ENCODE measurements around the gene INTS1. TPM values are rescaled to one million over a fixed set of nuclear protein-coding genes. Genes with fewer than 3 reads are reported as not detected.

The INTS1 gene
- total and polyA plus RNA-seq, 2 of the 4 experiments (the other 2 are of a cell fraction): 9.3 to 40.1 TPM

DNA sequence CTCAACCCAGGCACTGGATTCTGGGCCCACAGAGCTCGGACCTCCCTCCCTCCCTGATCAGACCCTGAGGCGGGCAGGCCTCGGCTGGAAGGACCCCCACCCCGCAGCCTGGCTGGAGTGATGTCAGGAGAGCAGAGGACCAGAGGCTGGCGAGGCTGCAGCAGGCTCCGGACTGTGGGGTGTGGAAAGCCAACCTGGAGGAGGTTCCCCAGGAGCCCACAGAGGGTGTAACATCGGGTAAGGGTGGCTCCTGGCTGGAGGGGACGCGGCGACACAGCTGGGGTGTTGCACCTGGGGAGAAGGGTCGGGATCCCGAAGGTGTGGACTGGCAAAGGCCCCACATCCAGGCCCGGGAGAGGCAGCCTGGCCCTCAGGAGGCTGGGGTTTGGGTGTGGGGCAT, 36.0 kb downstream of the INTS1 start:
- H2BK120ac ChIP-seq (ENCODE audit: low read depth, low read length): no peak overlapping the region
- no peak overlapping the region for H2AFZ ChIP-seq (replicated peaks; ENCODE audit: low read length, poor library complexity)
- peaks cover 6% of the 10 kb centered on the region for H3K4me1 ChIP-seq (ENCODE audit: control insufficient read depth, insufficient read depth, low read length)
- no peak overlapping the region for H4K5ac ChIP-seq (ENCODE audit: low read depth, low read length)
- POLR2A ChIA-PET (ENCODE audit: unreplicated experiment): no interaction called here
- H3K36me3 ChIP-seq (ENCODE audit: control insufficient read depth, insufficient read depth, low read length): peaks cover 33% of the 10 kb centered on the region; the same call in 1 of the 2 replicates
- CTCF ChIA-PET: no interaction called here
- dilution Hi-C loops (cut with HindIII; ENCODE audit: low sequenced_read_pairs, unreplicated experiment): no loop called here
- TF ChIP-seq MAFK (IDR thresholded peaks at IDR 0.05; ENCODE audit: low read depth, low read length): no peak
- TF ChIP-seq, protein P1, sequence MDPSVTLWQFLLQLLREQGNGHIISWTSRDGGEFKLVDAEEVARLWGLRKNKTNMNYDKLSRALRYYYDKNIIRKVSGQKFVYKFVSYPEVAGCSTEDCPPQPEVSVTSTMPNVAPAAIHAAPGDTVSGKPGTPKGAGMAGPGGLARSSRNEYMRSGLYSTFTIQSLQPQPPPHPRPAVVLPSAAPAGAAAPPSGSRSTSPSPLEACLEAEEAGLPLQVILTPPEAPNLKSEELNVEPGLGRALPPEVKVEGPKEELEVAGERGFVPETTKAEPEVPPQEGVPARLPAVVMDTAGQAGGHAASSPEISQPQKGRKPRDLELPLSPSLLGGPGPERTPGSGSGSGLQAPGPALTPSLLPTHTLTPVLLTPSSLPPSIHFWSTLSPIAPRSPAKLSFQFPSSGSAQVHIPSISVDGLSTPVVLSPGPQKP (IDR thresholded peaks at IDR 0.05; ENCODE audit: borderline replicate concordance, low read depth, low read length): no peak
- TF ChIP-seq FOS (IDR thresholded peaks at IDR 0.05; ENCODE audit: low read depth, low read length): no peak
- H3K4me3 ChIP-seq (ENCODE audit: insufficient read depth, low read depth, low read length): no peak overlapping the region
- 91% methylated on average over 8 of the region's 13 CpGs; no CpG with 5 or more reads in 1 of the 2 experiments for WGBS, 2 experiments (ENCODE audit: extremely low coverage in 2 of 2, insufficient read length in 1 of 2)
- in situ Hi-C loops (cut with MboI; ENCODE audit: low sequenced_read_pairs): no loop called here
- H4K20me1 ChIP-seq (ENCODE audit: insufficient read depth, low read length): no peaks in the 10 kb centered on the region
- H2AK5ac ChIP-seq (ENCODE audit: low read depth, low read length): no peak overlapping the region
- no peaks in the 10 kb centered on the region for H3K9me3 ChIP-seq (ENCODE audit: control insufficient read depth, insufficient read depth, low read length)
- ATAC-seq (ENCODE audit: low read depth) (no peak), DNase-seq (no peak)
- H3K27ac ChIP-seq (ENCODE audit: insufficient read depth, low read length): no peak overlapping the region
- H3K27me3 ChIP-seq (ENCODE audit: control insufficient read depth, insufficient read depth, low read length): no peaks in the 10 kb centered on the region
- no peak overlapping the region for H2BK20ac ChIP-seq (ENCODE audit: low read depth, low read length)
- no peak overlapping the region for H3K4ac ChIP-seq (ENCODE audit: low read depth, low read length)
- no peak overlapping the region for H3K56ac ChIP-seq (ENCODE audit: extremely low read depth, insufficient read depth, low read length)
- H3K4me2 ChIP-seq (ENCODE audit: low read depth, low read length): no peak overlapping the region
- no peak overlapping the region for H4K91ac ChIP-seq (ENCODE audit: insufficient read depth, low read depth, low read length)
- H3K9ac ChIP-seq (ENCODE audit: low read depth, low read length): no peak overlapping the region
- H4K8ac ChIP-seq (ENCODE audit: low read depth in 2 of 2, low read length in 2 of 2): no peak overlapping the region
- no peak overlapping the region for H3K18ac ChIP-seq (ENCODE audit: low read depth, low read length)
- no peaks in the 10 kb centered on the region for H3K79me1 ChIP-seq (ENCODE audit: low read depth in 1 of 2, low read length in 2 of 2)
- no TSS peak for BruUV-seq (replicated peaks)
- no peak overlapping the region for H2BK15ac ChIP-seq (ENCODE audit: low read depth, low read length)
- H3K9me1 ChIP-seq (ENCODE audit: insufficient read depth, low read length): peaks cover 3% of the 10 kb centered on the region; the same call in 1 of the 2 replicates
- no peak overlapping the region for H3K14ac ChIP-seq (replicated peaks; ENCODE audit: low read depth, low read length)
- H3K23ac ChIP-seq (ENCODE audit: low read depth, low read length): no peak overlapping the region
- H2AK9ac ChIP-seq (replicated peaks; ENCODE audit: low read depth, low read length, poor library complexity): peak overlapping the region; percentile 65
- no peak overlapping the region for H2BK5ac ChIP-seq (ENCODE audit: low read depth, low read length, poor library complexity, severe bottlenecking)
- intact Hi-C loops (cut with micrococcal nuclease): no loop called here

Data from IMR-90 (cell line).